Measurements from ENCODE around the gene DLGAP1. TPM values are rescaled to one million over a fixed set of nuclear protein-coding genes. Genes with fewer than 3 reads are reported as not detected.

The DLGAP1 gene
- polyA plus RNA-seq, 1 of the 3 experiments (the other 2 are of a cell fraction) = not detected

GRCh38 chr18:3728704-3729437 lies 726.2 kb downstream of the DLGAP1 start:
- TF ChIP-seq SMC3 (IDR thresholded peaks at IDR 0.05; ENCODE audit: low read depth, low read length) (no peak), TAF1 (IDR thresholded peaks at IDR 0.05; ENCODE audit: borderline replicate concordance, low read depth, low read length) (no peak), USF2 (IDR thresholded peaks at IDR 0.05; ENCODE audit: borderline replicate concordance, low read depth, low read length) (no peak), REST (IDR thresholded peaks at IDR 0.05; ENCODE audit: low read depth, low read length) (no peak), IRF3 (IDR thresholded peaks at IDR 0.05; ENCODE audit: low read depth, low read length) (no peak), POLR2AphosphoS5 (IDR thresholded peaks at IDR 0.05; ENCODE audit: low read depth, low read length) (no peak), YY1 (IDR thresholded peaks at IDR 0.05; ENCODE audit: low read depth) (no peak), FOSL2 (IDR thresholded peaks at IDR 0.05; ENCODE audit: borderline replicate concordance, low read depth) (no peak), JUND (IDR thresholded peaks at IDR 0.05) (no peak), FOXJ3 (CRISPR knock-in tag; IDR thresholded peaks at IDR 0.05) (no peak), CHD2 (IDR thresholded peaks at IDR 0.05; ENCODE audit: low read length, partially characterized antibody) (no peak), RCOR1 (IDR thresholded peaks at IDR 0.05; ENCODE audit: low read length) (no peak), MXI1 (IDR thresholded peaks at IDR 0.05; ENCODE audit: low read depth, low read length) (no peak), USF1 (IDR thresholded peaks at IDR 0.05; ENCODE audit: borderline replicate concordance, low read depth) (no peak), EZH2phosphoT487 (IDR thresholded peaks at IDR 0.05; ENCODE audit: borderline replicate concordance, low read depth) (no peak)
- H3K9me3 ChIP-seq = no peaks in the 10 kb centered on the region
- no peaks in the 10 kb centered on the region for H3K9me2 ChIP-seq
- no peaks in the 10 kb centered on the region for H4K20me1 ChIP-seq (ENCODE audit: insufficient read depth)
- H3K27ac ChIP-seq (ENCODE audit: low read depth in 2 of 2, low read length in 1 of 2) = no peak overlapping the region
- peaks cover 21% of the 10 kb centered on the region; the same call in 1 of the 2 replicates for H3K27me3 ChIP-seq (ENCODE audit: insufficient read depth)
- ChIA-PET CTCF (no interaction called here), POLR2A (no interaction called here)
- no peak for DNase-seq
- H3F3A ChIP-seq (replicated peaks; ENCODE audit: insufficient read depth) = no peaks in the 10 kb centered on the region
- no peaks in the 10 kb centered on the region for H3K79me2 ChIP-seq (ENCODE audit: insufficient read depth)
- WGBS (ENCODE audit: low lambda C conversion rate) = 65% methylated on average over 27 of the region's 35 CpGs
- H3K4me1 ChIP-seq (ENCODE audit: control insufficient read depth in 1 of 2, insufficient read depth in 2 of 2, low read depth in 1 of 2, low read length in 1 of 2) = no peaks in the 10 kb centered on the region; a peak in 1 of 4 replicates
- no peak overlapping the region for H3K9ac ChIP-seq
- no peak overlapping the region for H3K4me3 ChIP-seq (ENCODE audit: low read depth in 2 of 2, low read length in 1 of 2)
- no peak overlapping the region for H2AFZ ChIP-seq (ENCODE audit: low read depth)
- H3K36me3 ChIP-seq (replicated peaks in 1 of 2; ENCODE audit: control insufficient read depth in 1 of 2, insufficient read depth in 2 of 2, low read length in 1 of 2) = no peaks in the 10 kb centered on the region
- no peak overlapping the region for H3K4me2 ChIP-seq
